ENCODE data around the gene CEP170B.
A peak's percentile ranks its signal among the peaks of the same experiment; 100 is the strongest.

The CEP170B gene

GRCh38 chr14:104820669-104821228 is 44.3 kb upstream of the CEP170B start:
- TF ChIP-seq TAF1 (IDR thresholded peaks at IDR 0.05; ENCODE audit: low read depth) (no peak), RAD21 (IDR thresholded peaks at IDR 0.05; ENCODE audit: low read depth) (peak; percentile 35; the same call in 1 of the 2 replicates)

GRCh38 chr14:104821229-104821945 is 43.7 kb upstream of the CEP170B start:
- TF ChIP-seq FOXM1 (IDR thresholded peaks at IDR 0.05; ENCODE audit: borderline replicate concordance, low read depth) (no peak), NFIC (IDR thresholded peaks at IDR 0.05) (no peak), TCF12 (IDR thresholded peaks at IDR 0.05; ENCODE audit: low read depth) (no peak)

GRCh38 chr14:104821971-104822608 is 43.0 kb upstream of the CEP170B start:
- TF ChIP-seq TAF1 (IDR thresholded peaks at IDR 0.05; ENCODE audit: low read depth): no peak
- no peak for TF ChIP-seq TEAD4 (IDR thresholded peaks at IDR 0.05)
- no peak for TF ChIP-seq YY1 (IDR thresholded peaks at IDR 0.05; ENCODE audit: low read depth)
- no peak for TF ChIP-seq REST (IDR thresholded peaks at IDR 0.05; ENCODE audit: low read depth)
- no peak for TF ChIP-seq MAX (IDR thresholded peaks at IDR 0.05)
- TF ChIP-seq RAD21 (IDR thresholded peaks at IDR 0.05; ENCODE audit: low read depth): no peak
- no peak for TF ChIP-seq USF1 (IDR thresholded peaks at IDR 0.05)
- TF ChIP-seq TCF12 (IDR thresholded peaks at IDR 0.05; ENCODE audit: low read depth): no peak
- no peak for TF ChIP-seq NFIC (IDR thresholded peaks at IDR 0.05)
- no peak for TF ChIP-seq FOXM1 (IDR thresholded peaks at IDR 0.05; ENCODE audit: borderline replicate concordance, low read depth)
- TF ChIP-seq CEBPB (IDR thresholded peaks at IDR 0.05): no peak
- no peak for TF ChIP-seq ZBTB7A (IDR thresholded peaks at IDR 0.05; ENCODE audit: low read depth)
- no peak for TF ChIP-seq CREB1 (IDR thresholded peaks at IDR 0.05; ENCODE audit: low read depth)
- no peak for TF ChIP-seq EP300 (IDR thresholded peaks at IDR 0.05; ENCODE audit: borderline replicate concordance)
- TF ChIP-seq EGR1 (IDR thresholded peaks at IDR 0.05): no peak

GRCh38 chr14:104822821-104823615 is 42.0 kb upstream of the CEP170B start:
- TF ChIP-seq EP300 (IDR thresholded peaks at IDR 0.05; ENCODE audit: borderline replicate concordance): no peak
- no peak for TF ChIP-seq RAD21 (IDR thresholded peaks at IDR 0.05; ENCODE audit: low read depth)
- TF ChIP-seq ZBTB7A (IDR thresholded peaks at IDR 0.05; ENCODE audit: low read depth): no peak
- no peak for TF ChIP-seq NFIC (IDR thresholded peaks at IDR 0.05)
- no peak for TF ChIP-seq CREB1 (IDR thresholded peaks at IDR 0.05; ENCODE audit: low read depth)
- no peak for TF ChIP-seq TAF1 (IDR thresholded peaks at IDR 0.05; ENCODE audit: low read depth)

GRCh38 chr14:104824353-104824997 is 40.6 kb upstream of the CEP170B start:
- TF ChIP-seq FOXM1 (IDR thresholded peaks at IDR 0.05; ENCODE audit: borderline replicate concordance, low read depth): no peak
- no peak for TF ChIP-seq USF1 (IDR thresholded peaks at IDR 0.05)
- no peak for TF ChIP-seq YY1 (IDR thresholded peaks at IDR 0.05; ENCODE audit: low read depth)
- TF ChIP-seq TAF1 (IDR thresholded peaks at IDR 0.05; ENCODE audit: low read depth): no peak
- TF ChIP-seq EGR1 (IDR thresholded peaks at IDR 0.05): no peak
- TF ChIP-seq CEBPB (IDR thresholded peaks at IDR 0.05): no peak
- TF ChIP-seq ZBTB7A (IDR thresholded peaks at IDR 0.05; ENCODE audit: low read depth): no peak
- TF ChIP-seq EP300 (IDR thresholded peaks at IDR 0.05; ENCODE audit: borderline replicate concordance): no peak

GRCh38 chr14:104826189-104826860 is 38.7 kb upstream of the CEP170B start:
- TF ChIP-seq MAX (IDR thresholded peaks at IDR 0.05) (peak; percentile 27; the same call in 1 of the 2 replicates), YY1 (IDR thresholded peaks at IDR 0.05; ENCODE audit: low read depth) (peak; percentile 41; the same call in 1 of the 2 replicates), RAD21 (IDR thresholded peaks at IDR 0.05; ENCODE audit: low read depth) (peak; percentile 72), ZBTB7A (IDR thresholded peaks at IDR 0.05; ENCODE audit: low read depth) (no peak)
